ENCODE measurements around the gene BCAN. TPM values are rescaled to one million over a fixed set of nuclear protein-coding genes. Genes with fewer than 3 reads are reported as not detected.

Gene BCAN
- total RNA-seq, 4 donors from 2014 or later: 0.45 to 1.0 (median 0.99) TPM; not detected in 1

- Histone ChIP-seq H3K36me3 (no peaks in the 10 kb centered on the region), H3K4me3 (peak overlapping the region in 3 of 4 donors; percentile 15 to 38 (median 15)), H3K4me1 (peaks cover 74 to 85% (median 81%) of the 10 kb centered on the region in 4 donors), H3K27ac (replicated peaks in 1 of 4) (peak overlapping the region; percentile 78 to 85 (median 82)), H3K27me3 (peaks cover 0 to 20% (median 6%) of the 10 kb centered on the region in 4 donors), H3K9me3 (no peaks in the 10 kb centered on the region)
- intact Hi-C loops (cut with DNase I): loop anchor here (1.0 to 10.0 kb wide), 2 partner anchors 18 to 75 kb away; no protein-coding TSS in a partner anchor
- 10% methylated on average over 32 of the region's 38 CpGs for WGBS
- DNase-seq (ENCODE audit: extremely low spot score): peak; percentile 98
- no peak for TF ChIP-seq EP300 (IDR thresholded peaks at IDR 0.05)
- TF ChIP-seq CTCF (IDR thresholded peaks at IDR 0.05): peak; percentile 99
- peak; percentile 68 to 80 for TF ChIP-seq POLR2AphosphoS5 (IDR thresholded peaks at IDR 0.05)
- TF ChIP-seq POLR2A (IDR thresholded peaks at IDR 0.05; ENCODE audit: low read depth): peak; percentile 18
These were observed 18.3 kb downstream of the BCAN start for GRCh38 chr1:156659988-156660751.

- DNase-seq (ENCODE audit: extremely low spot score): no peak
- intact Hi-C loops (cut with DNase I): no loop called here
- TF ChIP-seq POLR2AphosphoS5 (IDR thresholded peaks at IDR 0.05) (no peak), POLR2A (IDR thresholded peaks at IDR 0.05; ENCODE audit: low read depth) (no peak), CTCF (IDR thresholded peaks at IDR 0.05) (no peak), EP300 (IDR thresholded peaks at IDR 0.05) (no peak)
- 76% methylated on average over 2 of the region's 2 CpGs for WGBS
- Histone ChIP-seq H3K27me3 (peaks cover 0 to 16% (median 6%) of the 10 kb centered on the region in 4 donors), H3K36me3 (no peaks in the 10 kb centered on the region), H3K4me1 (peaks cover 80 to 91% (median 87%) of the 10 kb centered on the region in 4 donors), H3K27ac (replicated peaks in 1 of 4) (peak overlapping the region; percentile 78 to 85 (median 82)), H3K4me3 (peak overlapping the region in 3 of 4 donors; percentile 15 to 38 (median 15)), H3K9me3 (no peaks in the 10 kb centered on the region)
These were observed 18.8 kb downstream of the BCAN start for GRCh38 chr1:156660752-156661112.

- Histone ChIP-seq H3K27me3 (peaks cover 0 to 2% (median 0%) of the 10 kb centered on the region in 4 donors), H3K27ac (replicated peaks in 1 of 4) (peak overlapping the region; percentile 78 to 85 (median 82)), H3K4me3 (no peak overlapping the region), H3K36me3 (no peaks in the 10 kb centered on the region), H3K9me3 (no peaks in the 10 kb centered on the region), H3K4me1 (peaks cover 86 to 94% (median 91%) of the 10 kb centered on the region in 4 donors)
- no peak for DNase-seq (ENCODE audit: extremely low spot score)
- WGBS: 66% methylated on average over 10 of the region's 12 CpGs
- intact Hi-C loops (cut with DNase I): no loop called here
- TF ChIP-seq CTCF (IDR thresholded peaks at IDR 0.05): no peak
- no peak for TF ChIP-seq EP300 (IDR thresholded peaks at IDR 0.05)
- no peak for TF ChIP-seq POLR2A (IDR thresholded peaks at IDR 0.05; ENCODE audit: low read depth)
- TF ChIP-seq POLR2AphosphoS5 (IDR thresholded peaks at IDR 0.05): no peak
These were observed 20.3 kb downstream of the BCAN start for GRCh38 chr1:156662005-156662799.

- 75% methylated on average over 5 of the region's 5 CpGs for WGBS
- intact Hi-C loops (cut with DNase I): no loop called here
- no peaks in the 10 kb centered on the region for H3K27me3 ChIP-seq
- no peaks in the 10 kb centered on the region for H3K9me3 ChIP-seq
- H3K4me3 ChIP-seq: no peak overlapping the region
- H3K27ac ChIP-seq (replicated peaks in 1 of 4): peak overlapping the region; percentile 78 to 85 (median 82)
- DNase-seq (ENCODE audit: extremely low spot score): no peak
- no peaks in the 10 kb centered on the region for H3K36me3 ChIP-seq
- H3K4me1 ChIP-seq: peaks cover 86 to 94% (median 91%) of the 10 kb centered on the region in 4 donors
- no peak for TF ChIP-seq CTCF (IDR thresholded peaks at IDR 0.05)
- TF ChIP-seq POLR2A (IDR thresholded peaks at IDR 0.05; ENCODE audit: low read depth): no peak
- TF ChIP-seq EP300 (IDR thresholded peaks at IDR 0.05): no peak
These were observed 20.8 kb downstream of the BCAN start for GRCh38 chr1:156662800-156663055.
